ENCODE data around the gene RAET1L. TPM values are rescaled to one million over a fixed set of nuclear protein-coding genes. Genes with fewer than 3 reads are reported as not detected.
"Not testable (repeated sequence)": the region's sequence is repeated elsewhere in the genome, so short reads cannot be mapped to it uniquely, and the experiment has no call there.

RAET1L gene
- not detected for total RNA-seq

GRCh38 chr6:150025201-150025917, at the start of gene RAET1L:
Gene RAET1L, minus strand, starts transcription at chr6:150025532. Its CDS starts 61 bp downstream, at chr6:150025471.
- Histone ChIP-seq H3K36me3 (no peaks in the 10 kb centered on the region), H3K4me3 (peak within 1 kb of the TSS; percentile 53), H3K27ac (no peak within 1 kb of the TSS), H3K9me3 (no peaks in the 10 kb centered on the region), H3K4me1 (ENCODE audit: control insufficient read depth in 1 of 2, low read depth in 2 of 2) (peaks cover 3 to 8% of the 10 kb centered on the region in 2 donors), H3K27me3 (replicated peaks; ENCODE audit: insufficient read depth) (peaks cover 8% of the 10 kb centered on the region)
- no peak for DNase-seq (ENCODE audit: low spot score)
- ATAC-seq (ENCODE audit: insufficient number of reproducible peaks, low FRiP score, low read depth): peak; percentile 21
- no peak for TF ChIP-seq CTCF (IDR thresholded peaks at IDR 0.05)

GRCh38 chr6:150075034-150075421, 49.7 kb upstream of the RAET1L start:
- no peaks in the 10 kb centered on the region for H3K4me1 ChIP-seq (ENCODE audit: control insufficient read depth in 1 of 2, low read depth in 2 of 2)
- no peaks in the 10 kb centered on the region for H3K27me3 ChIP-seq (replicated peaks; ENCODE audit: insufficient read depth)
- ATAC-seq (ENCODE audit: insufficient number of reproducible peaks, low FRiP score, low read depth) (no peak), DNase-seq (ENCODE audit: low spot score) (no peak)
- no peak for TF ChIP-seq CTCF (IDR thresholded peaks at IDR 0.05)
- no peak overlapping the region for H3K27ac ChIP-seq
- no peaks in the 10 kb centered on the region for H3K36me3 ChIP-seq
- no peak overlapping the region for H3K4me3 ChIP-seq
- no peaks in the 10 kb centered on the region for H3K9me3 ChIP-seq

GRCh38 chr6:150074396-150075033, 49.2 kb upstream of the RAET1L start:
- H3K36me3 ChIP-seq; H3K4me1 ChIP-seq (ENCODE audit: control insufficient read depth in 1 of 2, low read depth in 2 of 2); H3K27me3 ChIP-seq (replicated peaks; ENCODE audit: insufficient read depth); ATAC-seq (ENCODE audit: insufficient number of reproducible peaks, low FRiP score, low read depth); H3K9me3 ChIP-seq; H3K4me3 ChIP-seq; H3K27ac ChIP-seq; DNase-seq (ENCODE audit: low spot score): not testable (repeated sequence)

- no peak for ATAC-seq (ENCODE audit: insufficient number of reproducible peaks, low FRiP score, low read depth)
- H3K4me3 ChIP-seq: no peak overlapping the region
- TF ChIP-seq CTCF (IDR thresholded peaks at IDR 0.05): no peak
- no peaks in the 10 kb centered on the region for H3K9me3 ChIP-seq
- DNase-seq (ENCODE audit: low spot score): peak; percentile 26
- H3K27ac ChIP-seq: no peak overlapping the region
- H3K27me3 ChIP-seq (replicated peaks; ENCODE audit: insufficient read depth): no peaks in the 10 kb centered on the region
- H3K36me3 ChIP-seq: no peaks in the 10 kb centered on the region
- peaks cover 4 to 9% of the 10 kb centered on the region in 2 donors for H3K4me1 ChIP-seq (ENCODE audit: control insufficient read depth in 1 of 2, low read depth in 2 of 2)
Observed at GRCh38 chr6:150072201-150072600, 46.9 kb upstream of the RAET1L start.

- ATAC-seq (ENCODE audit: insufficient number of reproducible peaks, low FRiP score, low read depth) (no peak), DNase-seq (ENCODE audit: low spot score) (no peak)
- TF ChIP-seq CTCF (IDR thresholded peaks at IDR 0.05): no peak
- no peak overlapping the region for H3K4me3 ChIP-seq
- peaks cover 4 to 9% of the 10 kb centered on the region in 2 donors for H3K4me1 ChIP-seq (ENCODE audit: control insufficient read depth in 1 of 2, low read depth in 2 of 2)
- H3K27me3 ChIP-seq (replicated peaks; ENCODE audit: insufficient read depth): no peaks in the 10 kb centered on the region
- no peak overlapping the region for H3K27ac ChIP-seq
- H3K9me3 ChIP-seq: no peaks in the 10 kb centered on the region
- no peaks in the 10 kb centered on the region for H3K36me3 ChIP-seq
Observed at GRCh38 chr6:150070236-150070818, 45.0 kb upstream of the RAET1L start.

Data from thoracic aorta (tissue), 2 donors.